Measurements from ENCODE around the gene ST3GAL2. TPM values are rescaled to one million over a fixed set of nuclear protein-coding genes. Genes with fewer than 3 reads are reported as not detected.
"Not testable (repeated sequence)": the region's sequence is repeated elsewhere in the genome, so short reads cannot be mapped to it uniquely, and the experiment has no call there.

ST3GAL2 gene
- total RNA-seq, 1 experiment from 2014 or later = 49.4 TPM

DNA sequence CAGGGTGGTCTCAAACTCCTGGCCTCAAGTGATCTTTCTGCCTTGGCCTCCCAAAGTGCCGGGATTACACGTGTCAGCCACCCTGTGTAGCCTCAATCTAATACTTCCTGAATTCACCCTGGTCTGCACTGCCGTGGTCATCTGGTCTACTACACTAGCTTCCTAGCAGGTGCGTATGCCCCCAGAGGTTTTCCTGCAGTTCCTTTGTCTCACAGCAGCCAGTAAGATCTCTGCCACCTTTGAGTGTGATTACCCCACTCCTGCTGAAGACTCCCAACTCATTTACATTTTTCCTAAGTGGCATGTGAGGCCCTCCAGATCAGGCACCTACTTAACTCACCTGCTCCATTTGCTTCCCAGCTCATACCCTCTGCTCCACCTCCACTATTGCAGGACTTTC lies 97.3 kb downstream of the ST3GAL2 start:
- H3K4me3 Mint-ChIP-seq = no peak overlapping the region

DNA sequence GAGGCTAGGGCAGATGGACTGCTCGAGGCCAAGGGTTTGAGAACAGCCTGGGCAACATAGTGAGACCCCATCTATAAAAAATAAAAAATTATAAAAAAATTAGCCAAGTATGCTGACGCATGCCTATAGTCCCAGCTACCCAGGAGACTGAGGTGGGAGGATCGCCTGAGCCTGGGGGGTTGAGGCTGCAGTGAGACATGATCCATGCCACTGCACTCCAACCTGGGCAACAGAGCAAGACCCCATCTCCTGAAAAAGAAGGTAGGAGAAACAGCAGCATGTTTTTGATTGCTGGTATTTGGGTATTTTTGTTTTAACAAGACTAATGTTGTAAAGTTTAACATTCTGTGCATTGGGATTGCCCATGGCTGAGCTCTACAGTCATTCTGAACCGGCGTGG lies 101.1 kb downstream of the ST3GAL2 start:
- CTCF ChIA-PET = no interaction called here
- Mint-ChIP-seq H3K4me1 (peaks cover 16% of the 10 kb centered on the region), H3K9me3 (no peaks in the 10 kb centered on the region), H3K36me3 (peaks cover 23% of the 10 kb centered on the region), H3K27ac (no peak overlapping the region), H3K27me3 (ENCODE audit: low read depth) (no peaks in the 10 kb centered on the region), H3K4me3 (no peak overlapping the region)
- TF ChIP-seq ZNF121 (CRISPR knock-in tag; IDR thresholded peaks at IDR 0.05) (peak; percentile 78; the same call in 1 of the 2 replicates), EMX1 (CRISPR knock-in tag; IDR thresholded peaks at IDR 0.05) (no peak)
- ATAC-seq (no peak), DNase-seq (ENCODE audit: low spot score) (no peak)
- POLR2A ChIA-PET = no interaction called here

More for the DNA sequence above, 97.3 kb downstream of the ST3GAL2 start:
- TF ChIP-seq TEAD4 (CRISPR knock-in tag; IDR thresholded peaks at IDR 0.05) (no peak), ZNF138 (CRISPR knock-in tag; conservative IDR thresholded peaks at IDR 0.05) (no peak), GRHL2 (CRISPR knock-in tag; IDR thresholded peaks at IDR 0.05; ENCODE audit: insufficient replicate concordance, severe bottlenecking) (no peak), ZNF423 (CRISPR knock-in tag; IDR thresholded peaks at IDR 0.05) (no peak), TP53 (CRISPR knock-in tag; IDR thresholded peaks at IDR 0.05) (no peak)
- TF ChIP-seq, protein P1, sequence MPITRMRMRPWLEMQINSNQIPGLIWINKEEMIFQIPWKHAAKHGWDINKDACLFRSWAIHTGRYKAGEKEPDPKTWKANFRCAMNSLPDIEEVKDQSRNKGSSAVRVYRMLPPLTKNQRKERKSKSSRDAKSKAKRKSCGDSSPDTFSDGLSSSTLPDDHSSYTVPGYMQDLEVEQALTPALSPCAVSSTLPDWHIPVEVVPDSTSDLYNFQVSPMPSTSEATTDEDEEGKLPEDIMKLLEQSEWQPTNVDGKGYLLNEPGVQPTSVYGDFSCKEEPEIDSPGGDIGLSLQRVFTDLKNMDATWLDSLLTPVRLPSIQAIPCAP (CRISPR knock-in tag; IDR thresholded peaks at IDR 0.05) = no peak
- TF ChIP-seq, protein P2, sequence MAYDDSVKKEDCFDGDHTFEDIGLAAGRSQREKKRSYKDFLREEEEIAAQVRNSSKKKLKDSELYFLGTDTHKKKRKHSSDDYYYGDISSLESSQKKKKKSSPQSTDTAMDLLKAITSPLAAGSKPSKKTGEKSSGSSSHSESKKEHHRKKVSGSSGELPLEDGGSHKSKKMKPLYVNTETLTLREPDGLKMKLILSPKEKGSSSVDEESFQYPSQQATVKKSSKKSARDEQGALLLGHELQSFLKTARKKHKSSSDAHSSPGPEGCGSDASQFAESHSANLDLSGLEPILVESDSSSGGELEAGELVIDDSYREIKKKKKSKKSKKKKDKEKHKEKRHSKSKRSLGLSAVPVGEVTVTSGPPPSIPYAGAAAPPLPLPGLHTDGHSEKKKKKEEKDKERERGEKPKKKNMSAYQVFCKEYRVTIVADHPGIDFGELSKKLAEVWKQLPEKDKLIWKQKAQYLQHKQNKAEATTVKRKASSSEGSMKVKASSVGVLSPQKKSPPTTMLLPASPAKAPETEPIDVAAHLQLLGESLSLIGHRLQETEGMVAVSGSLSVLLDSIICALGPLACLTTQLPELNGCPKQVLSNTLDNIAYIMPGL (CRISPR knock-in tag; IDR thresholded peaks at IDR 0.05) = 0 out of 2 replicates have a peak, but pooled peaks have one; percentile 21
- ChIA-PET CTCF (interaction anchor here (0.5 to 3.7 kb wide), 3 partner anchors 11 to 57 kb away, joined by 3 to 14 read pairs (median 3); no protein-coding TSS in a partner anchor), POLR2A (interaction anchor here (0.7 kb wide), 1 partner anchor 39 kb away, joined by 3 read pairs; no protein-coding TSS in a partner anchor)
- Mint-ChIP-seq H3K27me3 (ENCODE audit: low read depth) (no peaks in the 10 kb centered on the region), H3K27ac (peak overlapping the region; percentile 89), H3K4me1 (peaks cover 20% of the 10 kb centered on the region), H3K36me3 (no peaks in the 10 kb centered on the region), H3K9me3 (no peaks in the 10 kb centered on the region)
- ATAC-seq = peak; percentile 34
- no peak for DNase-seq (ENCODE audit: low spot score)

DNA sequence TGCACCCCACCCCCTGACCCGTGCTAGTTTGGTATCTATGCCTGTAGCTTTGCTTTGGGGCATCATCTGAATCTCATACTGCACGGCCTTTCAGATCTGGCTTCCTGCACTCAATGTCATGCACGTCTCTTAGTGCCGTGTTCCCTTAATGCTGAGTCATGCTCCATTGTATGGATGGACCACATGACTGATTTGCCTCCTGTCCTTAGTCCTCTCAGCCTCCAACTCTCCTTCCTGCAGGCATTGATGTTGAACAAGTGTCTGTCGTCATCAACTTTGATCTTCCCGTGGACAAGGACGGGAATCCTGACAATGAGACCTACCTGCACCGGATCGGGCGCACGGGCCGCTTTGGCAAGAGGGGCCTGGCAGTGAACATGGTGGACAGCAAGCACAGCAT lies 106.2 kb downstream of the ST3GAL2 start:
- DNase-seq (ENCODE audit: low spot score); H3K4me1 Mint-ChIP-seq; H3K27me3 Mint-ChIP-seq (ENCODE audit: low read depth); H3K9me3 Mint-ChIP-seq; H3K4me3 Mint-ChIP-seq; ATAC-seq; POLR2A ChIA-PET: not testable (repeated sequence)
- Mint-ChIP-seq H3K27ac (peak overlapping the region; percentile 16), H3K36me3 (peaks cover 34% of the 10 kb centered on the region)
- CTCF ChIA-PET = interaction anchor here (1.2 to 2.0 kb wide), 2 partner anchors 14 to 121 kb away, joined by 3 to 6 read pairs; partner anchors contain the start of genes DDX19A and FCSK

DNA sequence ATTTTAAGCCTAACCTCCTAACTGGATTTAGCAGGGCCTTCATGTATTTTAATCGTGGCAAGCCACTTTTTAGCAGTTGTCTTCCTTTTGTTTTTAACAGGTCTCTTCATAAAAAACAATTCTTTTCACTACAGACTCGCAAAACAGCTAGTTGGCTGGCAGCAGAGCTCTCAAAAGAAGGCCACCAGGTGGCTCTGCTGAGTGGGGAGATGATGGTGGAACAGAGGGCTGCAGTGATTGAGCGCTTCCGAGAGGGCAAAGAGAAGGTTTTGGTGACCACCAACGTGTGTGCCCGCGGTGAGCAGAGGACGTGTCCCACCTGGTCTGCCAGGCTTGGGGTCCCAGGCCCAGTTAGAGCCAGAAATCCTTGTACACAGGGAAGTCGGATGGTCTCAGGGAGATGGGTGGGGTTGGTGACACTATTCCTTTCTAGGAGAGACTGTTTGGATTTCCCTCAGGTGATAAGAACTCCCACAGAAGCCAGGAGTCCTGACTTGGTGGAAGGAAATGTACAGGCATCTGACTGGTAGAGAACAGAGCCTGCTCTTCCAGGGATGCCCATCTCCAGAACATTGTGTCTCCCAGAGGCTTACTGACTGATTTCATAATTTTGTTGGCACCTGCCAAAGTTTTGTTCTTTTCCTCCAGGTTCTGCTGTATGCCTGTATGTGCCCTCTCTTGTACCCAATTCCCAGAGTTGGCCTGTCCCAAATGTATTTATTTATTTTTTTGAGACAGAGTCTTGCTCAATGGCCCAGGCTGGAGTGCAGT lies 107.1 kb downstream of the ST3GAL2 start:
- ChIA-PET POLR2A (no interaction called here), CTCF (interaction anchor here (0.7 to 2.1 kb wide), 10 partner anchors 9 to 139 kb away, joined by 3 to 14 read pairs (median 3); partner anchors contain the start of genes DDX19A and FCSK)
- no peak overlapping the region for H3K4me3 Mint-ChIP-seq
- TF ChIP-seq EMX1 (CRISPR knock-in tag; IDR thresholded peaks at IDR 0.05) = no peak
- TF ChIP-seq, protein P3, sequence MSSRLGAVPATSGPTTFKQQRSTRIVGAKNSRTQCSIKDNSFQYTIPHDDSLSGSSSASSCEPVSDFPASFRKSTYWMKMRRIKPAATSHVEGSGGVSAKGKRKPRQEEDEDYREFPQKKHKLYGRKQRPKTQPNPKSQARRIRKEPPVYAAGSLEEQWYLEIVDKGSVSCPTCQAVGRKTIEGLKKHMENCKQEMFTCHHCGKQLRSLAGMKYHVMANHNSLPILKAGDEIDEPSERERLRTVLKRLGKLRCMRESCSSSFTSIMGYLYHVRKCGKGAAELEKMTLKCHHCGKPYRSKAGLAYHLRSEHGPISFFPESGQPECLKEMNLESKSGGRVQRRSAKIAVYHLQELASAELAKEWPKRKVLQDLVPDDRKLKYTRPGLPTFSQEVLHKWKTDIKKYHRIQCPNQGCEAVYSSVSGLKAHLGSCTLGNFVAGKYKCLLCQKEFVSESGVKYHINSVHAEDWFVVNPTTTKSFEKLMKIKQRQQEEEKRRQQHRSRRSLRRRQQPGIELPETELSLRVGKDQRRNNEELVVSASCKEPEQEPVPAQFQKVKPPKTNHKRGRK (CRISPR knock-in tag; IDR thresholded peaks at IDR 0.05; ENCODE audit: borderline replicate concordance) = no peak
- TF ChIP-seq, protein P4, sequence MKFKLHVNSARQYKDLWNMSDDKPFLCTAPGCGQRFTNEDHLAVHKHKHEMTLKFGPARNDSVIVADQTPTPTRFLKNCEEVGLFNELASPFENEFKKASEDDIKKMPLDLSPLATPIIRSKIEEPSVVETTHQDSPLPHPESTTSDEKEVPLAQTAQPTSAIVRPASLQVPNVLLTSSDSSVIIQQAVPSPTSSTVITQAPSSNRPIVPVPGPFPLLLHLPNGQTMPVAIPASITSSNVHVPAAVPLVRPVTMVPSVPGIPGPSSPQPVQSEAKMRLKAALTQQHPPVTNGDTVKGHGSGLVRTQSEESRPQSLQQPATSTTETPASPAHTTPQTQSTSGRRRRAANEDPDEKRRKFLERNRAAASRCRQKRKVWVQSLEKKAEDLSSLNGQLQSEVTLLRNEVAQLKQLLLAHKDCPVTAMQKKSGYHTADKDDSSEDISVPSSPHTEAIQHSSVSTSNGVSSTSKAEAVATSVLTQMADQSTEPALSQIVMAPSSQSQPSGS (CRISPR knock-in tag; IDR thresholded peaks at IDR 0.05; ENCODE audit: borderline replicate concordance, low read depth) = no peak
- no peak for TF ChIP-seq FOXP1 (CRISPR knock-in tag; IDR thresholded peaks at IDR 0.05; ENCODE audit: borderline replicate concordance)
- TF ChIP-seq ZNF416 (CRISPR knock-in tag; IDR thresholded peaks at IDR 0.05) = no peak
- TF ChIP-seq NFATC4 (CRISPR knock-in tag; IDR thresholded peaks at IDR 0.05) = no peak
- TF ChIP-seq, protein P5, sequence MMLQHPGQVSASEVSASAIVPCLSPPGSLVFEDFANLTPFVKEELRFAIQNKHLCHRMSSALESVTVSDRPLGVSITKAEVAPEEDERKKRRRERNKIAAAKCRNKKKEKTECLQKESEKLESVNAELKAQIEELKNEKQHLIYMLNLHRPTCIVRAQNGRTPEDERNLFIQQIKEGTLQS (CRISPR knock-in tag; conservative IDR thresholded peaks at IDR 0.05) = no peak
- TF ChIP-seq, protein P6, sequence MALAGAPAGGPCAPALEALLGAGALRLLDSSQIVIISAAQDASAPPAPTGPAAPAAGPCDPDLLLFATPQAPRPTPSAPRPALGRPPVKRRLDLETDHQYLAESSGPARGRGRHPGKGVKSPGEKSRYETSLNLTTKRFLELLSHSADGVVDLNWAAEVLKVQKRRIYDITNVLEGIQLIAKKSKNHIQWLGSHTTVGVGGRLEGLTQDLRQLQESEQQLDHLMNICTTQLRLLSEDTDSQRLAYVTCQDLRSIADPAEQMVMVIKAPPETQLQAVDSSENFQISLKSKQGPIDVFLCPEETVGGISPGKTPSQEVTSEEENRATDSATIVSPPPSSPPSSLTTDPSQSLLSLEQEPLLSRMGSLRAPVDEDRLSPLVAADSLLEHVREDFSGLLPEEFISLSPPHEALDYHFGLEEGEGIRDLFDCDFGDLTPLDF (CRISPR knock-in tag; IDR thresholded peaks at IDR 0.05) = no peak
- TF ChIP-seq NR1H2 (CRISPR knock-in tag; IDR thresholded peaks at IDR 0.05) = no peak
- TF ChIP-seq, protein P7, sequence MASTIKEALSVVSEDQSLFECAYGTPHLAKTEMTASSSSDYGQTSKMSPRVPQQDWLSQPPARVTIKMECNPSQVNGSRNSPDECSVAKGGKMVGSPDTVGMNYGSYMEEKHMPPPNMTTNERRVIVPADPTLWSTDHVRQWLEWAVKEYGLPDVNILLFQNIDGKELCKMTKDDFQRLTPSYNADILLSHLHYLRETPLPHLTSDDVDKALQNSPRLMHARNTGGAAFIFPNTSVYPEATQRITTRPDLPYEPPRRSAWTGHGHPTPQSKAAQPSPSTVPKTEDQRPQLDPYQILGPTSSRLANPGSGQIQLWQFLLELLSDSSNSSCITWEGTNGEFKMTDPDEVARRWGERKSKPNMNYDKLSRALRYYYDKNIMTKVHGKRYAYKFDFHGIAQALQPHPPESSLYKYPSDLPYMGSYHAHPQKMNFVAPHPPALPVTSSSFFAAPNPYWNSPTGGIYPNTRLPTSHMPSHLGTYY (CRISPR knock-in tag; IDR thresholded peaks at IDR 0.05) = no peak
- no peak for TF ChIP-seq JAZF1 (CRISPR knock-in tag; IDR thresholded peaks at IDR 0.05)
- H3K9me3 Mint-ChIP-seq = no peaks in the 10 kb centered on the region
- H3K27me3 Mint-ChIP-seq (ENCODE audit: low read depth) = no peaks in the 10 kb centered on the region
- peak; percentile 38 for DNase-seq (ENCODE audit: low spot score)
- peaks cover 34% of the 10 kb centered on the region for H3K36me3 Mint-ChIP-seq
- peak overlapping the region; percentile 11; the same call in 1 of the 2 replicates for H3K27ac Mint-ChIP-seq
- no peaks in the 10 kb centered on the region for H3K4me1 Mint-ChIP-seq
- peak; percentile 88 for ATAC-seq

Measured in WTC11 (cell line).